Fibroblast of skin of left quadriceps (primary cell): ENCODE data around the gene OR2T10.
"Not testable (repeated sequence)": the region's sequence is repeated elsewhere in the genome, so short reads cannot be mapped to it uniquely, and the experiment has no call there.

Source experiments
- DNase-seq, 2 experiments: peaks; one replicate each; pipeline ENCODE4 v3.0.0-alpha.2; 2013; ENCODE audit warnings: low read depth in 2 of 2

Gene OR2T10

GRCh38 chr1:248593226-248593625 is 4.3 kb downstream of the OR2T10 start:
- no peak for DNase-seq

GRCh38 chr1:248592655-248593054 is 4.8 kb downstream of the OR2T10 start:
- DNase-seq: no peak

- no peak for DNase-seq
These were observed 7.4 kb downstream of the OR2T10 start for GRCh38 chr1:248590055-248590454.

GRCh38 chr1:248589334-248589733 is 8.2 kb downstream of the OR2T10 start:
- no peak for DNase-seq

GRCh38 chr1:248585266-248585665 is 12.2 kb downstream of the OR2T10 start:
- no peak for DNase-seq

GRCh38 chr1:248576260-248576980 is 21.1 kb downstream of the OR2T10 start:
- DNase-seq: no peak

- DNase-seq: not testable (repeated sequence)
These were observed 22.8 kb downstream of the OR2T10 start, which contains the start of gene OR2T34 for GRCh38 chr1:248574657-248575056. Gene OR2T34, minus strand, starts transcription at chr1:248574757. Its CDS starts 0 bp downstream, at chr1:248574757.

- not testable (repeated sequence) for DNase-seq
These were observed 23.6 kb downstream of the OR2T10 start for GRCh38 chr1:248573856-248574255.

GRCh38 chr1:248572049-248572448 is 25.5 kb downstream of the OR2T10 start:
- DNase-seq: not testable (repeated sequence)

GRCh38 chr1:248570811-248571210 is 26.7 kb downstream of the OR2T10 start:
- not testable (repeated sequence) for DNase-seq

GRCh38 chr1:248569049-248569448 is 28.5 kb downstream of the OR2T10 start:
- not testable (repeated sequence) for DNase-seq

GRCh38 chr1:248565530-248566373 is 31.7 kb downstream of the OR2T10 start:
- DNase-seq: not testable (repeated sequence)

GRCh38 chr1:248562672-248563071 is 34.8 kb downstream of the OR2T10 start, which contains the start of gene OR2T29:
Gene OR2T29, minus strand, starts transcription at chr1:248562772. Its CDS starts 3,281 bp downstream, at chr1:248559491.
- not testable (repeated sequence) for DNase-seq

- DNase-seq: not testable (repeated sequence)
These were observed 46.5 kb downstream of the OR2T10 start for GRCh38 chr1:248551027-248551426.

GRCh38 chr1:248547383-248547782 is 50.1 kb downstream of the OR2T10 start:
- DNase-seq: not testable (repeated sequence)
